Activated naive CD4-positive, alpha-beta T cell treated with anti-CD3 and anti-CD28 coated beads, Interleukin-2, amount 50 U/mL, for 24 hours (primary cell): ENCODE data around the gene C19orf25.

ENCODE experiments used
- H3K27ac Mint-ChIP-seq: one replicate; pipeline ENCODE4 v1.8.0; 2021; ENCODE audit warnings: mild to moderate bottlenecking, mixed read lengths
- H3K27me3 Mint-ChIP-seq: one replicate; pipeline ENCODE4 v1.8.0; 2021; ENCODE audit warnings: mixed read lengths
- H3K36me3 Mint-ChIP-seq: one replicate; pipeline ENCODE4 v1.8.0; 2021; ENCODE audit warnings: mixed read lengths
- H3K4me1 Mint-ChIP-seq: one replicate; pipeline ENCODE4 v1.8.0; 2021; ENCODE audit warnings: mixed read lengths
- H3K4me3 Mint-ChIP-seq: one replicate; pipeline ENCODE4 v1.8.0; 2021; ENCODE audit warnings: mild to moderate bottlenecking, mixed read lengths
- H3K9me3 Mint-ChIP-seq: one replicate; pipeline ENCODE4 v1.8.0; 2021; ENCODE audit warnings: mixed read lengths

Gene C19orf25

DNA sequence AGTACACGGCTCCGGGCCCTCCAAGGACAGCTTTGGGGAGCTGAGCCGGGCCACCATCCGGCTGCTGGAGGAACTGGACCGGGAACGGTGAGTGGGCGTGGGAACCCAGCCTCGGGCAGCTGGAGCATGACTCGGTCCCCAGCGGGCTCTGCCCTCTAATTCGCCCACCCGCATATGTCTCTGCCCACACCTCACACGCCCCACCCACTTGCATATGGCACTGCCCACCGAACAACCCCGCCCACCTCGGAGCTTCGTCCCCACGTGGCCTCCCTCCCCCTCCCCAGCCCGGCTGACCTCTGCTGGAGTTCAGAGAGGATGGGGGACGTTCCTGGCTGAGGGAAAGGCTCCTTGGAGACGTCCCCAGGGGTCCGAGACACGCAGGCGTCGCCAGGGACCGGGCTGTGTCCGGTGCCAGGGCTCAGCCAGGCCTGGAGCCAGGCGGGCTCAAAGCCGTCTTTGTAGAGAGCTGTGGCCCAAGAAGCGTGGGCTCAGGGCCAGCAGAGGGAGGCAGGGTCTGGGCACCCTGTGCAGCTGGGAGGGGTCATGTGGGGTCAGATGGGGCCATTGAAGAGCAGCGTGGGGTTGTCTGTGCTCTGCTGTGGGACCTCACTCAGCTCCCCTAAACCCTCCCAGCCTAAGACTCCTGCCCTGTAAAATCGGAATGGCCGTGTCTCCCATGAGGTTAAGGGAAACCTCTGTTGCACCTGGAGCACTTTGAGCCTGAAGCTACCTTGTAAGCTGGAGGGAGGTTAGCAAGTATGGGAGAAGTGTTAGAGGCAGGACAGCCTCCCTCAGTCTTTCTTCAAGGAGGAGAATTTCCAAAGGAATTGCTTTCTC, 25.3 kb downstream of the C19orf25 start:
- Mint-ChIP-seq H3K27ac (no peak overlapping the region), H3K4me3 (no peak overlapping the region), H3K27me3 (peaks cover 31% of the 10 kb centered on the region), H3K9me3 (no peaks in the 10 kb centered on the region), H3K4me1 (peaks cover 22% of the 10 kb centered on the region), H3K36me3 (peaks cover 2% of the 10 kb centered on the region)

- H3K27me3 Mint-ChIP-seq: peaks cover 34% of the 10 kb centered on the region
- no peak overlapping the region for H3K27ac Mint-ChIP-seq
- H3K9me3 Mint-ChIP-seq: no peaks in the 10 kb centered on the region
- no peak overlapping the region for H3K4me3 Mint-ChIP-seq
- H3K4me1 Mint-ChIP-seq: peaks cover 22% of the 10 kb centered on the region
- peaks cover 2% of the 10 kb centered on the region for H3K36me3 Mint-ChIP-seq
These were observed 26.1 kb downstream of the C19orf25 start for GRCh38 chr19:1452802-1453524.

DNA sequence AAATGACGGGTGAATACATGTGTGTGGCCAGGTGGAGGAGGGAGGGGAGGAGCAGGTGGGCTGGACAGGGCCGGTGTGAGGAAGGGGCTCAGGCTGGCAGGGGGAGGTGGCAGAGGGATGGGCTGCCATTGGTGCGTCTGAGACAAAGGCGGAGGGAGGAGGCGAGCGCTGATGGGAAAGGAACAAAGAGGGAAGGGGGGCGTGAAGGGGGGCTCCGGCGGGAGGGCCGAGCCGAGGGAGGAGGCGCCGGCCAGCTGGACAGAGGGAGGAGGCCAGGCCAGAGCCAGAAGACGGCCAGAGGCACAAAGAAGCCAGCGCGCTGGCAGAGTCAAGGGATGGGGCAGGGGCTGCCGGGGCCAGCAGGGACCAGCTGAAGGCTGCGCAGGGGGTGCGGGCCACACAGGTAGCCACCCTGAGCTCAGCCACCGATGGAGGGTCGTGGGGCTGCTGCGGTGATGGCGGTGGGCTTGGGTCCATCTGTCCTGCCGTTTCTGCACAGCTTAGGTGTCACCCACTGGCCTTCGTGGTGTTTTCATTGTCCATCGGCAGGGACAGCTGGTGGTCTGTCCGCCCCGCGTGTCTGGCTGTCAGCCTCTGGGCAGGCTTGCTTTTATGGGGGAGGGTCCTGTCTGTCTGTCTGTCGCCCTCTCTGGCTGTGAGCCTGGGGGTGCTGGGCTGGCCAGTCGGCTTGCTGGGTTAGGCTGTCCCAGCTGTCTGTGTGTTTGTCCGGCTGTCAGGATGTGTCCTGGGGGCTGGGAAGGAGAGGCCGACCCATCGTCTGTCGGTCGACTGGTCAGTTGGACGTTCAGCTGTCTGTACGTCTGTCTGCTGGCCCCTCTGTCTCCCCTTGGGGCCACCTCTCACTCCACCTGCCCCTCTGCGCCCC, 26.9 kb downstream of the C19orf25 start:
- H3K27ac Mint-ChIP-seq: no peak overlapping the region
- peaks cover 22% of the 10 kb centered on the region for H3K4me1 Mint-ChIP-seq
- no peak overlapping the region for H3K4me3 Mint-ChIP-seq
- no peaks in the 10 kb centered on the region for H3K9me3 Mint-ChIP-seq
- H3K27me3 Mint-ChIP-seq: peaks cover 39% of the 10 kb centered on the region
- peaks cover 2% of the 10 kb centered on the region for H3K36me3 Mint-ChIP-seq

- H3K4me3 Mint-ChIP-seq: no peak overlapping the region
- peaks cover 2% of the 10 kb centered on the region for H3K36me3 Mint-ChIP-seq
- H3K27ac Mint-ChIP-seq: peak overlapping the region; percentile 9
- peaks cover 40% of the 10 kb centered on the region for H3K27me3 Mint-ChIP-seq
- H3K4me1 Mint-ChIP-seq: peaks cover 22% of the 10 kb centered on the region
- H3K9me3 Mint-ChIP-seq: no peaks in the 10 kb centered on the region
These were observed 28.0 kb downstream of the C19orf25 start for GRCh38 chr19:1450735-1451731.

- H3K4me3 Mint-ChIP-seq: peak within 1 kb of the TSS; percentile 62
- H3K9me3 Mint-ChIP-seq: no peaks in the 10 kb centered on the region
- H3K36me3 Mint-ChIP-seq: peaks cover 2% of the 10 kb centered on the region
- H3K4me1 Mint-ChIP-seq: peaks cover 12% of the 10 kb centered on the region
- H3K27me3 Mint-ChIP-seq: peaks cover 34% of the 10 kb centered on the region
- peak within 1 kb of the TSS; percentile 51 for H3K27ac Mint-ChIP-seq
These were observed 29.3 kb downstream of the C19orf25 start, which contains the start of gene APC2 for GRCh38 chr19:1449467-1450442. APC2 (plus strand) TSS chr19:1450121; CDS start chr19:1453002, 2,881 bp downstream.

DNA sequence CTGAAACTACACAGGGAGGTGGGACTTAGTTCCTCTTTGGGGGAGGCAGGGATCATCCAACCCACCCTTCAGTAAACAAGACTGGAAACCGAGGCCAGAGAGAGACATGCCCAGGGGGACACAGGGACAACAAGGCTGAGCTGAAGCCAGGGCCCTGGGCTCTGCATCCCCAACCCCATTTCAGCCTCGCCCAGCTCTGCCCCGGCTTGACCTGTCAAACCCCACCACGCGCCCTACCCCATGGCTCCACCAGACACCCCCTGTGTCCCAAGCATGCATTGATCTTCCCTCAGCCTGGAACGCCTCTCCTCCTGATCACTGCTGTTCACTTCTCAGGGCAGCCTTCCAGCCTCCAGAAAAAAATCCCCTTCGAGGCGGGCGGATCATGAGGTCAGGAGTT, 31.1 kb downstream of the C19orf25 start:
- no peaks in the 10 kb centered on the region for H3K9me3 Mint-ChIP-seq
- no peak overlapping the region for H3K4me3 Mint-ChIP-seq
- H3K27me3 Mint-ChIP-seq: peaks cover 31% of the 10 kb centered on the region
- H3K36me3 Mint-ChIP-seq: peaks cover 2% of the 10 kb centered on the region
- peak overlapping the region; percentile 46 for H3K27ac Mint-ChIP-seq
- peaks cover 12% of the 10 kb centered on the region for H3K4me1 Mint-ChIP-seq

DNA sequence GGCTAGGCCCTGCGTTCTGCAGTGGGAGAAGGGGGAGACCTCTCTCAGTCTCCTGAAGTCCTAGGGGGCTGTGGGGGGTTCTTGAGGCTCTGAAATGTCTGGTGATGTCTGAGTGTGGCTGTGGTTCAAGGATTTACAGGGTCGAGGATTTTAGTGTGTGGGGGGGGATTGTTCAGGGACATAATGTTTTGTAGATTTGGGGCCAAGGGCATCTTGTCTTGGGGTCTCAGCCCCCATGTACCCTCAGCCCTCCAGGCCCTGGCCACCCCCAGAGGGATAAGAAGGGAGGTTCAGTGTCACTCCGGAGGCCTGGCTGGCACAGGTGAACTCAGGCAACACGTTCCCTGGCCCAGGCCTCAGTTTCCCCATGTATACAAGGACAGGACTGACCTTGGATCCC, 31.5 kb downstream of the C19orf25 start:
- H3K36me3 Mint-ChIP-seq: peaks cover 2% of the 10 kb centered on the region
- peaks cover 12% of the 10 kb centered on the region for H3K4me1 Mint-ChIP-seq
- H3K27ac Mint-ChIP-seq: no peak overlapping the region
- no peaks in the 10 kb centered on the region for H3K9me3 Mint-ChIP-seq
- peaks cover 28% of the 10 kb centered on the region for H3K27me3 Mint-ChIP-seq
- peak overlapping the region; percentile 33 for H3K4me3 Mint-ChIP-seq

DNA sequence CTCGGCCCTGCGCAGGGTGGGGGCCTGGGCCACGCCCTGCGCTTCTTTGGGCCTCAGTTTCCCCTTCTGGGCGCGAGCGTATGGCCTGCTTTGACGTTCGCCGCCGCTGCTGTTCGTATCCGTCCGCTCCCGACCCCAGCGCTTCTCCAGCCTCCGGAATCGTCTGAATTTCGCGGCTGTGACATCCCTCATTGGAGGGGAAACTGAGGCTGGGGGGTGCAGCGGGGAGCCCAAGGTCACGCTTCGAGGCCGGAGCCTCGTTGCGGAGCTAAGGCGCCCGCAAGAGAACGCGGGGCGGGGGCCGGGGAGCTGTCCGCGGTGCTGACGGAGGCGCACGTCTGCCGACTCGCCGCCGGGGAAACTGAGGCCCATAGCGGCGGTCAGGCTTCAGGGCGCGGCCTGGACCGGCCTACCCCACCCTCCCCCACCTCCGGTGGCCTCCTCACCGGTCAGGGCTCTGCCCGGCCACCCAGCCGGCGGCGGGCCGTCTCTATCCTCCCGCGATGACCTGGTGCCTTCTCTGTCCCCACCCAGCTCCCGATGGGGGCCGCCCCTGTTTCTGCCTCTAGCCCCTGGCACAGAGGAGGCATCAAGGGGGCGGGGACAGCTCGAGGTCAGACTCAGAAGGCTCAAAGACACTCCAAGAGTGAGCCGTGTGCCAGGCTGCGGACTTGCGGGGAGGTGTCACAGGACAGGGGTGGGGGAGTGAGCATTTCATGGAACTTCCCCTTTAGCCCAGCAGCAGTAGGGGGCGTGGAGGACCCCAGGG, 32.1 kb downstream of the C19orf25 start:
- Mint-ChIP-seq H3K4me3 (no peak overlapping the region), H3K27me3 (peaks cover 28% of the 10 kb centered on the region), H3K4me1 (peaks cover 12% of the 10 kb centered on the region)

GRCh38 chr19:1445932-1446712, 32.9 kb downstream of the C19orf25 start:
- H3K4me3 Mint-ChIP-seq: no peak overlapping the region
- H3K9me3 Mint-ChIP-seq: no peaks in the 10 kb centered on the region
- peaks cover 7% of the 10 kb centered on the region for H3K36me3 Mint-ChIP-seq
- no peak overlapping the region for H3K27ac Mint-ChIP-seq
- peaks cover 12% of the 10 kb centered on the region for H3K4me1 Mint-ChIP-seq
- peaks cover 28% of the 10 kb centered on the region for H3K27me3 Mint-ChIP-seq

More for the DNA sequence above, 32.1 kb downstream of the C19orf25 start:
- Mint-ChIP-seq H3K36me3 (peaks cover 3% of the 10 kb centered on the region), H3K9me3 (no peaks in the 10 kb centered on the region), H3K27ac (no peak overlapping the region)

- peaks cover 20% of the 10 kb centered on the region for H3K27me3 Mint-ChIP-seq
- peak overlapping the region; percentile 67 for H3K4me3 Mint-ChIP-seq
- H3K36me3 Mint-ChIP-seq: peaks cover 11% of the 10 kb centered on the region
- peaks cover 14% of the 10 kb centered on the region for H3K4me1 Mint-ChIP-seq
- H3K27ac Mint-ChIP-seq: peak overlapping the region; percentile 62
- no peaks in the 10 kb centered on the region for H3K9me3 Mint-ChIP-seq
These were observed 33.7 kb downstream of the C19orf25 start for GRCh38 chr19:1445185-1445931.

DNA sequence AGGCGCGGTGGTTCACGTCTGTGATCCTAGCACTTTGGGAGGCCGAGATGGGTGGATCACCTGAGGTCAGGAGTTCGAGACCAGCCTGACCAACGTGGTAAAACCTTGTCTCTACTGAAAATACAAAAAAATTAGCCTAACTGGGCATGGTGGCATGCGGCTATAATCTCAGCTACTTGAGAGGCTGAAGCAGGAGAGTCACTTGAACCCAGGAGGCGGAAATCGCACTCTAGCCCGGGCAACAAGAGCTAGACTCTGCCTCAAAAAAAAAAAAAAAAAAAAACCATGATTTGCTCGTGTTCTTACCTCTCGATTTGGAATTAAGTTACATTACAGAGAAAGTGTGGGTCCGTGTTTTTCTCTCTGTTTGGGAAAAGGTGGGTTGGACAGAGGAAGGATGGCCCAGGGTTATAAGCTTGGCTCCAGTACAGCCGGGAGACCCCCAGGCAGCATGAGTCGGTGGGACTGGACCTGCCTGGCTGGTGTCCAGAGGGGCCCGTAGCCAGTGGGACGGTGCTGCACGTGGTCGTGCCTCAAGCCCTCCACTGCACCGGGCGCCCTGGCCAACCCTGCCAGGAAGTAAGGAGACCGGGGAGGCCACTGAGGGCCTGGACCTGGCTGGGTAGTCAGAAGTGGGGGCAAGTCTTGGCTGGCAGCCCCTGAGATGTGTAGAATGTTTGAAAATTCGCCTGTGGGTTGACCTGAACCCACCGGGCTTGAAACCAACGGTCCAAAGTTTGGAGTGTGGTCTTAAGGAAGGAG, 37.2 kb downstream of the C19orf25 start:
- H3K27ac Mint-ChIP-seq: peak overlapping the region; percentile 79
- H3K4me3 Mint-ChIP-seq: peak overlapping the region; percentile 97
- peaks cover 17% of the 10 kb centered on the region for H3K4me1 Mint-ChIP-seq
- H3K27me3 Mint-ChIP-seq: no peaks in the 10 kb centered on the region
- H3K36me3 Mint-ChIP-seq: peaks cover 17% of the 10 kb centered on the region
- H3K9me3 Mint-ChIP-seq: no peaks in the 10 kb centered on the region
